ENCODE data around the gene P2RY11. TPM values are rescaled to one million over a fixed set of nuclear protein-coding genes. Genes with fewer than 3 reads are reported as not detected.

P2RY11 gene
- total RNA-seq, 1 experiment from 2014 or later = 18.4 TPM

- Mint-ChIP-seq H3K36me3 (ENCODE audit: insufficient read depth, unreplicated experiment) (peaks cover 53% of the 10 kb centered on the region), H3K27me3 (ENCODE audit: insufficient read depth, unreplicated experiment) (no peaks in the 10 kb centered on the region), H3K9me3 (ENCODE audit: unreplicated experiment) (no peaks in the 10 kb centered on the region), H3K27ac (ENCODE audit: unreplicated experiment) (no peak overlapping the region), H3K4me1 (ENCODE audit: low read depth, unreplicated experiment) (no peaks in the 10 kb centered on the region), H3K4me3 (ENCODE audit: unreplicated experiment) (no peak overlapping the region)
- no peak for TF ChIP-seq CTCF (IDR thresholded peaks at IDR 0.05; ENCODE audit: insufficient read depth in 1 of 2, low read depth in 1 of 2, low read length in 1 of 2, severe bottlenecking in 1 of 2, unreplicated experiment in 1 of 2)
- intact Hi-C loops (cut with micrococcal nuclease; ENCODE audit: unreplicated experiment) = no loop called here
- BruUV-seq (replicated peaks) = no TSS peak
- no peak for DNase-seq
- no peaks in the 10 kb centered on the region for H3K4me1 ChIP-seq
- peaks cover 1% of the 10 kb centered on the region; the same call in 1 of the 2 replicates for H3K36me3 ChIP-seq (ENCODE audit: control insufficient read depth, insufficient read depth, low read length)
- ChIA-PET POLR2A (no interaction called here), CTCF (no interaction called here)
- no peaks in the 10 kb centered on the region for H3K27me3 ChIP-seq (replicated peaks; ENCODE audit: control insufficient read depth, insufficient read depth, low read length)
- no peak overlapping the region for H3K4me3 ChIP-seq (ENCODE audit: low read depth, low read length)
- no peaks in the 10 kb centered on the region for H3K9me3 ChIP-seq
Observed at GRCh38 chr19:10134040-10134439, 22.5 kb downstream of the P2RY11 start.

- intact Hi-C loops (cut with micrococcal nuclease; ENCODE audit: unreplicated experiment) = no loop called here
- CTCF ChIA-PET = no interaction called here
Observed at GRCh38 chr19:10135551-10136334, 24.2 kb downstream of the P2RY11 start.

GRCh38 chr19:10136936-10137335, 25.4 kb downstream of the P2RY11 start:
- peaks cover 64% of the 10 kb centered on the region for H3K36me3 Mint-ChIP-seq (ENCODE audit: insufficient read depth, unreplicated experiment)
- no TSS peak for BruUV-seq (replicated peaks)
- CTCF ChIA-PET = no interaction called here

More at GRCh38 chr19:10135551-10136334, 24.2 kb downstream of the P2RY11 start:
- POLR2A ChIA-PET = no interaction called here
- Histone ChIP-seq H3K4me3 (ENCODE audit: low read depth, low read length) (no peak overlapping the region), H3K36me3 (ENCODE audit: control insufficient read depth, insufficient read depth, low read length) (peaks cover 1% of the 10 kb centered on the region; the same call in 1 of the 2 replicates), H3K4me1 (no peaks in the 10 kb centered on the region), H3K27me3 (replicated peaks; ENCODE audit: control insufficient read depth, insufficient read depth, low read length) (no peaks in the 10 kb centered on the region), H3K9me3 (no peaks in the 10 kb centered on the region)
- no peak for TF ChIP-seq CTCF (IDR thresholded peaks at IDR 0.05; ENCODE audit: insufficient read depth in 1 of 2, low read depth in 1 of 2, low read length in 1 of 2, severe bottlenecking in 1 of 2, unreplicated experiment in 1 of 2)
- no peaks in the 10 kb centered on the region for H3K9me3 Mint-ChIP-seq (ENCODE audit: unreplicated experiment)
- BruUV-seq (replicated peaks) = no TSS peak
- H3K27me3 Mint-ChIP-seq (ENCODE audit: insufficient read depth, unreplicated experiment) = no peaks in the 10 kb centered on the region
- no peaks in the 10 kb centered on the region for H3K4me1 Mint-ChIP-seq (ENCODE audit: low read depth, unreplicated experiment)
- H3K4me3 Mint-ChIP-seq (ENCODE audit: unreplicated experiment) = no peak overlapping the region
- H3K36me3 Mint-ChIP-seq (ENCODE audit: insufficient read depth, unreplicated experiment) = peaks cover 61% of the 10 kb centered on the region
- no peak overlapping the region for H3K27ac Mint-ChIP-seq (ENCODE audit: unreplicated experiment)
- no peak for DNase-seq

More at GRCh38 chr19:10136936-10137335, 25.4 kb downstream of the P2RY11 start:
- peaks cover 1% of the 10 kb centered on the region; the same call in 1 of the 2 replicates for H3K36me3 ChIP-seq (ENCODE audit: control insufficient read depth, insufficient read depth, low read length)
- POLR2A ChIA-PET = no interaction called here
- Mint-ChIP-seq H3K27ac (ENCODE audit: unreplicated experiment) (no peak overlapping the region), H3K9me3 (ENCODE audit: unreplicated experiment) (no peaks in the 10 kb centered on the region), H3K4me1 (ENCODE audit: low read depth, unreplicated experiment) (no peaks in the 10 kb centered on the region), H3K4me3 (ENCODE audit: unreplicated experiment) (no peak overlapping the region), H3K27me3 (ENCODE audit: insufficient read depth, unreplicated experiment) (no peaks in the 10 kb centered on the region)
- no peaks in the 10 kb centered on the region for H3K27me3 ChIP-seq (replicated peaks; ENCODE audit: control insufficient read depth, insufficient read depth, low read length)
- no peaks in the 10 kb centered on the region for H3K4me1 ChIP-seq
- TF ChIP-seq CTCF (IDR thresholded peaks at IDR 0.05; ENCODE audit: insufficient read depth in 1 of 2, low read depth in 1 of 2, low read length in 1 of 2, severe bottlenecking in 1 of 2, unreplicated experiment in 1 of 2) = no peak
- H3K9me3 ChIP-seq = no peaks in the 10 kb centered on the region
- intact Hi-C loops (cut with micrococcal nuclease; ENCODE audit: unreplicated experiment) = no loop called here
- H3K4me3 ChIP-seq (ENCODE audit: low read depth, low read length) = no peak overlapping the region
- DNase-seq = no peak

Measured in Caco-2 (cell line).